HG03280 (cell line): ENCODE results near the gene RAB11FIP5.
"Not testable (repeated sequence)": the region's sequence is repeated elsewhere in the genome, so short reads cannot be mapped to it uniquely, and the experiment has no call there.

ENCODE experiments used
- ATAC-seq: cut with Tn5 transposase; IDR thresholded peaks from one replicate; pipeline ENCODE4 v1.9.1; 2021; ENCODE audit warnings: mild to moderate bottlenecking, moderate library complexity; ENCODE audit not compliant: unreplicated experiment

The RAB11FIP5 gene, protein sequence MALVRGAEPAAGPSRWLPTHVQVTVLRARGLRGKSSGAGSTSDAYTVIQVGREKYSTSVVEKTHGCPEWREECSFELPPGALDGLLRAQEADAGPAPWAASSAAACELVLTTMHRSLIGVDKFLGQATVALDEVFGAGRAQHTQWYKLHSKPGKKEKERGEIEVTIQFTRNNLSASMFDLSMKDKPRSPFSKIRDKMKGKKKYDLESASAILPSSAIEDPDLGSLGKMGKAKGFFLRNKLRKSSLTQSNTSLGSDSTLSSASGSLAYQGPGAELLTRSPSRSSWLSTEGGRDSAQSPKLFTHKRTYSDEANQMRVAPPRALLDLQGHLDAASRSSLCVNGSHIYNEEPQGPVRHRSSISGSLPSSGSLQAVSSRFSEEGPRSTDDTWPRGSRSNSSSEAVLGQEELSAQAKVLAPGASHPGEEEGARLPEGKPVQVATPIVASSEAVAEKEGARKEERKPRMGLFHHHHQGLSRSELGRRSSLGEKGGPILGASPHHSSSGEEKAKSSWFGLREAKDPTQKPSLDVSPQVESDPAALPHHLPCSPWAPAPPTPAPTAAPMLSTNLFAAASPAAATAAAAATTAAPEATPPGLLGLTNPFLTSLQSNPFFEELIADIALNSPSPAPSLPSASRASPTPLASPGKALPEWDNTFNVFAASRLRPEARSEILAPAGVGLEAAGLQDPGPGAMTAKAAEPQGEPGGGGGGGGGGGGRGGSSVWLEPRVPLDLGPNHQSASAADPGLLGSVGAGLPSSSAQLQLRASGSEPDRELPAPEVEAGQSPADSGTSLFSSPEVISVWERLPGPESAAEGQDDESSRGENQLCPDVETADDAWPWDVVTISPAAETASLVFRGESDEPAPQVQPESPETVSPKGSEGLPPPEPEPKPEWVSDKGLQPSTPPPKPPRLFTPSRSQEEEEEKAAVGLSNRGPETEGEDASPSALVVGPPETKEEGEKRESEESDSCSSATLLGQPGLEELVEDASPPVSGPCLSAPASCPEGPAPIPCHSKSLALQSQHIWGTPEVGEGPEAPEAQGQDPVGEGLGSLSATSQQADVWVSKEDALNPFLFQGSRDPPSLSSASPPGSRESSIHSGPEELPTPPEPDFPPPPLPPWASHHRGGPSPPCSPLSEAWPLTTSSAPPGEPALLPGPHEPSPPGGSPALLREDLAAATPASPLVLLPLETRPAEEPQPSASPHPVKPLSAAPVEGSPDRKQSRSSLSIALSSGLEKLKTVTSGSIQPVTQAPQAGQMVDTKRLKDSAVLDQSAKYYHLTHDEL (N-terminal part only)

GRCh38 chr2:73112913-73113854, at the start of gene RAB11FIP5:
Gene RAB11FIP5, minus strand, starts transcription at chr2:73112948. Its CDS starts 171 bp downstream, at chr2:73112777.
- ATAC-seq = peak; percentile 82

DNA sequence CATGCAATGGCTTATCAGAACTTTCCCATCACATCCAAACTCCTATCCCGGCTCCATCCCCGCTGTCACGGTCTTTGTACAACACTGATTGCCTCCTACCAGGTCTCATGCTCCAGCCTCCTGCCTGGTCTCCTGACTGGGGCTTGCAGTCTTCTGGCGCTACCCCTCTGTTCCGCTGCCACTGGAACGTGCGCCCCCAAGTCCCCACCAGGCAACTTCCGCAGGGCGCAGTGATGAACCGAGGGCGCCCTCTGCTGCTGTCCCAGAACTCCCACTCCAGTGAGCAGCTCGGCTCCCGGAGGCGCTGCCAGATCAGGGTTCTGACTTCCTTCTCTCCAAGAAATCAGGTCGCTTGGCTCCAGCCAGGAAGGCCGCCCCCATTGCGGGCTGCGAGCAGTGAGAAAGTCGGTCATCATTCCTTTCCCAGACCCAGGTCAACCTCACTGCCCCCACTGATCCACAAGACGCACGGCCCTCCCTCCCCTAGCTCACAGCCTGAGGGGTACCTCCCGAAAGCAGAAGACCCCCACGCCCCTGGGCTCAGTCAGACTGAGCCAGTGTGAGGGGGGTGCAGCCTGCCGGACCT, 43.9 kb upstream of the RAB11FIP5 start:
- no peak for ATAC-seq

GRCh38 chr2:73142937-73143336, 30.2 kb upstream of the RAB11FIP5 start:
- no peak for ATAC-seq

- no peak for ATAC-seq
Observed at GRCh38 chr2:73141896-73142295, 29.1 kb upstream of the RAB11FIP5 start.

GRCh38 chr2:73135236-73135635, 22.5 kb upstream of the RAB11FIP5 start:
- no peak for ATAC-seq

GRCh38 chr2:73134471-73134870, 21.7 kb upstream of the RAB11FIP5 start:
- no peak for ATAC-seq

- no peak for ATAC-seq
Observed at GRCh38 chr2:73133566-73134197, 20.9 kb upstream of the RAB11FIP5 start.

DNA sequence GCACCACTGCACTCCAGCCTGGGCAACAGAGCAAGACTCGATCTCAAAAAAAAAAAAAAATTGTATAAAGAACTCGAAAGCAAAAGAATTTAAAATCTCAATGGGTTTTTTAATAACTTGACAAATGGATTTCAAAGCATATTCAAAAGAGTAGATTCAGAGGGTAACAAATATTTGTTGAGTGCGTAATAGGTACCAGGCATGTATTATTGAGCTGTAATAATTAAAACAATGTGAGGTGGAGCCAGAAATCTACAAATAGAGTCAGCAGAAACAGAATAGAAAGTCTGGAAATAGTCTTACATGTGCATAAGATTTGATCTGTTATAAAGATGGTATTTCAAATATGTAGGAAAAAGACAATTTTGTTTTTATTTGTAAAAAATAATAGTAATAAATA, 19.1 kb upstream of the RAB11FIP5 start:
- ATAC-seq = no peak

- ATAC-seq = no peak
Observed at GRCh38 chr2:73130790-73131189, 18.0 kb upstream of the RAB11FIP5 start.

DNA sequence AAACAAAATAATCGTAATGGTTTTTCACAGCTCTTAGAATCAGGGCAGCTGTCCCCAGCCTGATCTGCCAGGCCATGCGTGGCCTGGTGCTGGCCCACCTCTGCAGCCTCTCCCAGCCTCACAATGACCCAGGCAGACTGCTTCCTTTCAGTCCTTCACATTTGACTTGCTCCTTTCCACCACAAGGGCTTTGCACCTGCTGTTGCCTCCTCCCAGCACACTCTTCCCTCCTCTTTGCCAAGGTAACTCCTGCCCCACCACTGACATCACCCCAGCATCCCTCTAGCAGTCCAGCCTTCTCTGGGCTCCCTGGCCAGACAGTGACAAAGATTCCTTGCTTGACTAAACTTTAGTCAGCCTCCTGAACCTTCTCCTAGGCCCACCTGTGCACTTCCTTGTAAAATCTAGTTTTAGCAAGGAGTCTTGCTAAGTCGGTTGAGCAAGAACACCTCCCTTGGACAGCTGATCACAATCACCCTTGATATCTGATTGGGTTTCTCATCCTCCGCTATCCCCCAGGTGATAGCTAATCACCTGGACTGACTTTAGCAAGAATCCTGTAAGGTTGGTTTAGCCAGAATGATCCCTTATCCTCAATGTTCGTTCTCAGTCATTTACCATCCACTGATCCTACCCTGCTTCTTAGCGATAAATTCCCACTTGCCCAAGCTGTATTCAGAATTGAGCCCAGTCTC, 16.2 kb upstream of the RAB11FIP5 start:
- ATAC-seq = no peak

DNA sequence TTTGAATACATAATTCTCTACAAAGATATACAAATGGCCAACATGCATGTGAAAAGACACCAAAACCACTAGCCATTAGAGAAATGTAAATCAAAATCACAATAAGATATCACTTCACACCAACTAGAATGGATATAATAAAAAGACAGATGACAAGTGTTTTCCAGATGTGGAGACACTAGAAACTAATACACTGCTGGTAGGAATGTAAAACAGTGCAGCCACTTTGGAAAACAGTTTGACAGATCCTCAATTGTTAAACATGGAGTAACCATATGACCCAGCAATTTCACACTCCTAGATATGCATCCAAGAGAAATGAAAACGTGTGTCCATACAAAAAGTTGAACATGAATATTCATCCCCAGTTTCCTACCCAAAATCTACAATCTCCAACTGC, 9.8 kb upstream of the RAB11FIP5 start:
- ATAC-seq = no peak

DNA sequence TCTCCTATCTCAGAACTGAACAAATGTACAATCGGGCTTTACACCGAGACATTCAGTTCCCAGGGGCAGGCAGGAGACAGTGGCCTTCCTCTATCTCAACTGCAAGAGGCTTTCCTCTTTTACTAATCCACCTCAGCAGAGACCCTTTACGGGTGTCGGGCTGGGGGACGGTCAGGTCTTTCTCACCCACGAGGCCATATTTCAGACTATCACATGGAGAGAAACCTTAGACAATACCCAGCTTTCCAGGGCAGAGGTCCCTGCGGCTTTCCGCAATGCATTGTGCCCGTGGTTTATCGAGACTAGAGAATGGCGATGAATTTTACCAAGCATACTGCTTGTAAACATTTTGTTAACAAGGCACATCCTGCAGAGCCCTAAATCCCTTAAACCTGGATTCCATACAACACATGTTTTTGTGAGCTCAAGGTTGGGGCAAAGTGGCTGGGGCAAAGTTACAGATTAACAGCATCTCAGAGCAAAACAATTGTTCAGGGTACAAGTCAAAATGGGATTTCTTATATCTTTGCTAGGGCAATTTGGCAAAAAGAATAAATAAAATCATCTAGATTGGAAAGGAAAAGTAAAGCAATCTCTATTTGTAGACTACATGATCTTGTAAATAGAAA, 7.0 kb upstream of the RAB11FIP5 start:
- not testable (repeated sequence) for ATAC-seq

GRCh38 chr2:73117441-73117840, 4.7 kb upstream of the RAB11FIP5 start:
- no peak for ATAC-seq

DNA sequence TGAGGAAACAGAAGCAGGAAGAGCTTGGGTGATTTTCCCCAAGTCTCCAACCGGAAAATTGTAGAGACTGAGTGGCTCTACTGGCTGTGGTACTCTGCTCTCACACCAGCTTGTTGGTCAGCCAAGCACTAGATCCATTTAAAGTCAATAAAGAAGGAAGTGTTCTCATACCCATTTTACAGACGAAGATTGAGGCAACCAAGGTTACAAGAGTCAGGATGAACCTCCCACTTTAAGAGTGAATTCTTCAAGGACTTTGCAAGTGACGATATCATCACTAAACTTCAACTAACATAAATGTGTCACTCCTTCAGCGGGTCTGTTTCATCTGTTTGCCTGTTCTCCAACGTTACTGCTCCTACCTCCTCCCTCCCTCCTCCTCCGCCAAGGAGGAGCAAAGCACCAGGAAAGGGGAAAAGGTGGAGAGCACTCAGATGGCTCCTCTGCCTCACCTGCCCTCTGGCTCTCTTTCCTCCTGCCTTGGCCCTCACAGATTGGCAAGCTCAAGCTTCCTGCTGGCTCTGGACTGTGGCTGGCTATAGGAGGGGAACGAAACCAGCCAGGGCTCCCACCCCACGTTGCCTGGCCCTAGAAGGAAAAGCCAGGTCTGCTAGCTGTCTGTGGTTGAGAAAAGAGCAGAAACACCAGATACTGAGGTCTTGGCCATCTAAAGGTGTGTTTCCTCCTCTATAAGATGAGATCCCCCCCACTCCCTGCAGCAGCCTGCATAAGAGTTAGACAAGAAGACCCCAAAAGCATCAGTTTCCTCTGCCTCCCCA, 3.6 kb upstream of the RAB11FIP5 start:
- no peak for ATAC-seq

GRCh38 chr2:73114273-73114867, 1.6 kb upstream of the RAB11FIP5 start:
- ATAC-seq = no peak

GRCh38 chr2:73112026-73112912, 479 bp downstream of the RAB11FIP5 start:
- ATAC-seq = peak; percentile 29
